BJ (cell line): Measurements from ENCODE around the gene DRC7. TPM values are rescaled to one million over a fixed set of nuclear protein-coding genes. Genes with fewer than 3 reads are reported as not detected.

ENCODE experiments used
- CTCF ChIA-PET: fragments of 350-600 bp; formaldehyde crosslinking; extraction: SDS; loops from one replicate; lab custom pipeline; 2021; ENCODE audit warnings: antibody characterized with exemption, inconsistent platforms; lab: Yijun Ruan, JAX
- POLR2A ChIA-PET: fragments of 300-600 bp; sonication (Branson Sonifier 250); formaldehyde crosslinking; extraction: SDS; loops from one replicate; lab custom pipeline; 2021; ENCODE audit warnings: antibody characterized with exemption; lab: Charles Lee
- DNase-seq: peaks from one replicate; pipeline ENCODE4 v3.0.0-alpha.2; 2011; ENCODE audit warnings: low read depth
- H3K27me3 ChIP-seq: 2 replicates; pipeline ENCODE4 v1.6.0; 2011; ENCODE audit warnings: low read length; ENCODE audit not compliant: control insufficient read depth, insufficient read depth
- H3K36me3 ChIP-seq: 2 replicates; pipeline ENCODE4 v1.5.1; 2011; ENCODE audit warnings: low read length; ENCODE audit not compliant: control insufficient read depth, insufficient read depth
- H3K4me3 ChIP-seq: 2 replicates; pipeline ENCODE4 v1.5.1; 2011; ENCODE audit warnings: low read depth, mild to moderate bottlenecking, control low read depth, low read length
- CTCF ChIP-seq: IDR thresholded peaks from 2 replicates; pipeline ENCODE4 v1.5.1; 2011; ENCODE audit warnings: low read depth, mild to moderate bottlenecking, control low read depth, inconsistent platforms, low read length, moderate library complexity; ENCODE audit not compliant: insufficient read depth
- polyA plus RNA-seq: library from polyadenylated mRNA; depleted of rRNA; stranded (reverse); fragments of >200 nt; gene quantifications from 2 replicates; pipeline ENCODE4 v1.2.3, GENCODE V29; 2011

Gene DRC7
- polyA plus RNA-seq, 1 experiment, result not detected

- Histone ChIP-seq H3K4me3 (no peak overlapping the region), H3K36me3 (no peaks in the 10 kb centered on the region), H3K27me3 (no peaks in the 10 kb centered on the region)
- DNase-seq, result no peak
- POLR2A ChIA-PET, result no interaction called here
- TF ChIP-seq CTCF, result no peak
- CTCF ChIA-PET, result interaction anchor here (0.6 to 0.9 kb wide), 2 partner anchors 8 to 149 kb away, joined by 3 read pairs; no protein-coding TSS in a partner anchor
These were observed 38.1 kb downstream of the DRC7 start for GRCh38 chr16:57732714-57733113.

- H3K4me3 ChIP-seq, result peak overlapping the region; percentile 70
- no peaks in the 10 kb centered on the region for H3K27me3 ChIP-seq
- TF ChIP-seq CTCF, result no peak
- H3K36me3 ChIP-seq, result no peaks in the 10 kb centered on the region; the same call in 1 of the 2 replicates
- ChIA-PET CTCF (interaction anchor here (1.2 to 1.3 kb wide), 2 partner anchors 13 to 129 kb away, joined by 3 to 5 read pairs; no protein-coding TSS in a partner anchor), POLR2A (no interaction called here)
- DNase-seq, result no peak
These were observed 39.8 kb downstream of the DRC7 start for GRCh38 chr16:57734308-57734924.

- Histone ChIP-seq H3K27me3 (no peaks in the 10 kb centered on the region), H3K36me3 (no peaks in the 10 kb centered on the region; the same call in 1 of the 2 replicates), H3K4me3 (peak overlapping the region; percentile 87)
- DNase-seq, result peak; percentile 100
- POLR2A ChIA-PET, result interaction anchor here (0.6 kb wide), 1 partner anchor 148 kb away, joined by 10 read pairs; no protein-coding TSS in a partner anchor
- CTCF ChIA-PET, result interaction anchor here (0.6 to 1.5 kb wide), 4 partner anchors 14 to 129 kb away, joined by 3 to 5 read pairs (median 4); no protein-coding TSS in a partner anchor
- no peak for TF ChIP-seq CTCF
These were observed 40.5 kb downstream of the DRC7 start for GRCh38 chr16:57734925-57735754.

- DNase-seq, result no peak
- no peaks in the 10 kb centered on the region for H3K27me3 ChIP-seq
- TF ChIP-seq CTCF, result no peak
- ChIA-PET CTCF (interaction anchor here (0.6 to 1.7 kb wide), 6 partner anchors 15 to 128 kb away, joined by 3 to 5 read pairs (median 4); no protein-coding TSS in a partner anchor), POLR2A (interaction anchor here (0.5 to 0.6 kb wide), 2 partner anchors 73 to 147 kb away, joined by 10 to 12 read pairs; no protein-coding TSS in a partner anchor)
- peak within 1 kb of the TSS; percentile 87 for H3K4me3 ChIP-seq
- no peaks in the 10 kb centered on the region; the same call in 1 of the 2 replicates for H3K36me3 ChIP-seq
These were observed 41.3 kb downstream of the DRC7 start, which contains the start of gene KATNB1 for GRCh38 chr16:57735755-57736418. Gene KATNB1 (plus strand): TSS chr16:57735770. CDS start chr16:57737244, 1,474 bp downstream.
